D721Med (cell line): ENCODE measurements around the gene TYMP.

Experiments used
- DNase-seq: peaks from one replicate; pipeline ENCODE4 v3.0.0; 2011; ENCODE audit warnings: low spot score; ENCODE audit not compliant: insufficient read length
- FAIRE-seq: peaks from 2 replicates; lab custom pipeline; 2011; peaks lifted over from hg19 to GRCh38; lab: Jason Lieb, UNC
- CTCF ChIP-seq: IDR thresholded peaks from 2 replicates; pipeline ENCODE4 v1.5.1; 2012; ENCODE audit warnings: mild to moderate bottlenecking, control low read depth; ENCODE audit not compliant: insufficient read depth; ENCODE audit errors: missing control alignments

Gene TYMP

GRCh38 chr22:50506611-50507420, 23.0 kb downstream of the TYMP start:
- FAIRE-seq (no peak), DNase-seq (no peak)
- TF ChIP-seq CTCF, result no peak

- FAIRE-seq, result no peak
- no peak for DNase-seq
- TF ChIP-seq CTCF, result no peak
Observed at GRCh38 chr22:50505776-50506610, 23.8 kb downstream of the TYMP start.

- DNase-seq (no peak), FAIRE-seq (no peak)
- no peak for TF ChIP-seq CTCF
Observed at GRCh38 chr22:50505276-50505775, 24.5 kb downstream of the TYMP start.

- no peak for FAIRE-seq
- no peak for DNase-seq
- TF ChIP-seq CTCF, result no peak
Observed at GRCh38 chr22:50504369-50505211, 25.2 kb downstream of the TYMP start.

- no peak for DNase-seq
- FAIRE-seq, result no peak
- TF ChIP-seq CTCF, result no peak
Observed at GRCh38 chr22:50503475-50504145, 26.2 kb downstream of the TYMP start.
